ENCODE data around the gene IRX4. TPM values are rescaled to one million over a fixed set of nuclear protein-coding genes. Genes with fewer than 3 reads are reported as not detected.

IRX4 gene
- polyA plus RNA-seq, 1 of the 3 experiments (the other 2 are of a cell fraction): not detected

- Histone ChIP-seq H3K36me3 (replicated peaks in 1 of 2; ENCODE audit: control insufficient read depth in 1 of 2, insufficient read depth in 2 of 2, low read length in 1 of 2) (no peaks in the 10 kb centered on the region), H3F3A (replicated peaks; ENCODE audit: insufficient read depth) (no peaks in the 10 kb centered on the region), H3K9ac (no peak overlapping the region), H3K4me1 (ENCODE audit: control insufficient read depth in 1 of 2, insufficient read depth in 2 of 2, low read depth in 1 of 2, low read length in 1 of 2) (no peaks in the 10 kb centered on the region), H3K4me3 (ENCODE audit: low read depth in 2 of 2, low read length in 1 of 2) (no peak overlapping the region), H3K27ac (ENCODE audit: low read depth in 2 of 2, low read length in 1 of 2) (no peak overlapping the region), H4K20me1 (ENCODE audit: insufficient read depth) (0 out of 2 replicates have a peak, but pooled peaks cover 8% of the 10 kb centered on the region), H3K4me2 (no peak overlapping the region), H3K27me3 (ENCODE audit: insufficient read depth) (peaks cover 90% of the 10 kb centered on the region), H3K79me2 (ENCODE audit: insufficient read depth) (no peaks in the 10 kb centered on the region), H3K9me2 (no peaks in the 10 kb centered on the region), H3K9me3 (no peaks in the 10 kb centered on the region), H2AFZ (ENCODE audit: low read depth) (no peak overlapping the region)
- TF ChIP-seq RFX5 (IDR thresholded peaks at IDR 0.05; ENCODE audit: low read length): no peak
- 0 out of 2 replicates have a peak, but pooled peaks have one; percentile 30 for TF ChIP-seq MAX (IDR thresholded peaks at IDR 0.05; ENCODE audit: low read depth)
- no peak for TF ChIP-seq TCF12 (IDR thresholded peaks at IDR 0.05)
- no peak for TF ChIP-seq MXI1 (IDR thresholded peaks at IDR 0.05; ENCODE audit: low read depth, low read length)
- no peak for TF ChIP-seq FOSL2 (IDR thresholded peaks at IDR 0.05; ENCODE audit: borderline replicate concordance, low read depth)
- POLR2A ChIA-PET: no interaction called here
- CTCF ChIA-PET: no interaction called here
- DNase-seq: no peak
- 24% methylated on average over 22 of the region's 59 CpGs for WGBS (ENCODE audit: low lambda C conversion rate)
Observed at GRCh38 chr5:1881731-1882336, 891 bp downstream of the IRX4 start.

GRCh38 chr5:1881098-1881572 is 1.6 kb downstream of the IRX4 start:
- Histone ChIP-seq H3K9me3 (no peaks in the 10 kb centered on the region), H3K27ac (ENCODE audit: low read depth in 2 of 2, low read length in 1 of 2) (no peak overlapping the region), H3K79me2 (ENCODE audit: insufficient read depth) (no peaks in the 10 kb centered on the region), H3K4me1 (ENCODE audit: control insufficient read depth in 1 of 2, insufficient read depth in 2 of 2, low read depth in 1 of 2, low read length in 1 of 2) (no peaks in the 10 kb centered on the region), H3K9me2 (no peaks in the 10 kb centered on the region), H3F3A (replicated peaks; ENCODE audit: insufficient read depth) (no peaks in the 10 kb centered on the region), H2AFZ (ENCODE audit: low read depth) (no peak overlapping the region), H3K4me3 (ENCODE audit: low read depth in 2 of 2, low read length in 1 of 2) (no peak overlapping the region), H3K4me2 (no peak overlapping the region), H4K20me1 (ENCODE audit: insufficient read depth) (0 out of 2 replicates have a peak, but pooled peaks cover 8% of the 10 kb centered on the region), H3K27me3 (ENCODE audit: insufficient read depth) (peaks cover 92% of the 10 kb centered on the region), H3K36me3 (replicated peaks in 1 of 2; ENCODE audit: control insufficient read depth in 1 of 2, insufficient read depth in 2 of 2, low read length in 1 of 2) (no peaks in the 10 kb centered on the region), H3K9ac (no peak overlapping the region)
- no peak for DNase-seq
- WGBS (ENCODE audit: low lambda C conversion rate): 7% methylated on average over 10 of the region's 10 CpGs
- TF ChIP-seq TCF12 (IDR thresholded peaks at IDR 0.05) (no peak), FOSL2 (IDR thresholded peaks at IDR 0.05; ENCODE audit: borderline replicate concordance, low read depth) (no peak), RAD21 (IDR thresholded peaks at IDR 0.05; ENCODE audit: low read length) (no peak), FOXM1 (IDR thresholded peaks at IDR 0.05; ENCODE audit: low read depth) (no peak), YY1 (IDR thresholded peaks at IDR 0.05; ENCODE audit: low read depth) (no peak), IRF3 (IDR thresholded peaks at IDR 0.05; ENCODE audit: low read depth, low read length) (no peak), RXRA (IDR thresholded peaks at IDR 0.05; ENCODE audit: borderline replicate concordance, low read depth) (no peak), SMC3 (IDR thresholded peaks at IDR 0.05; ENCODE audit: low read depth, low read length) (no peak), TEAD4 (IDR thresholded peaks at IDR 0.05; ENCODE audit: borderline replicate concordance, insufficient read depth) (no peak), EP300 (IDR thresholded peaks at IDR 0.05; ENCODE audit: borderline replicate concordance in 1 of 2, low read depth in 1 of 2, low read length in 1 of 2) (no peak), MEF2A (IDR thresholded peaks at IDR 0.05; ENCODE audit: borderline replicate concordance, low read depth) (no peak)
- CTCF ChIA-PET: no interaction called here
- POLR2A ChIA-PET: no interaction called here

All from SK-N-SH (cell line).